ENCODE results near the gene SPDYC. TPM values are rescaled to one million over a fixed set of nuclear protein-coding genes. Genes with fewer than 3 reads are reported as not detected.
"Not testable (repeated sequence)": the region's sequence is repeated elsewhere in the genome, so short reads cannot be mapped to it uniquely, and the experiment has no call there.

Gene SPDYC
- total and polyA plus RNA-seq, 12 donors, result not detected

GRCh38 chr11:65172600-65172999, 2.6 kb downstream of the SPDYC start:
- H3K4me3 ChIP-seq, result no peak overlapping the region
- H3K27ac ChIP-seq, result no peak overlapping the region
- no peaks in the 10 kb centered on the region for H3K27me3 ChIP-seq
- no peak for DNase-seq
- peaks cover 0 to 6% (median 0%) of the 10 kb centered on the region in 9 donors for H3K4me1 ChIP-seq
- peaks cover 0 to 2% (median 0%) of the 10 kb centered on the region in 9 donors for H3K36me3 ChIP-seq
- peak in 2 of 8 donors; percentile 33 to 61 for ATAC-seq
- no peak for TF ChIP-seq CTCF (IDR thresholded peaks at IDR 0.05)
- H3K9me3 ChIP-seq, result no peaks in the 10 kb centered on the region
- 74 to 77% methylated on average over 10 of the region's 10 CpGs for WGBS, 2 donors
- intact Hi-C loops (cut with DNase I), result loop anchor here in 1 of 10 donors (2.0 kb wide), 1 partner anchor 72 kb away; no protein-coding TSS in a partner anchor

GRCh38 chr11:65174571-65175010, 4.6 kb downstream of the SPDYC start:
- DNase-seq; H3K27ac ChIP-seq; H3K36me3 ChIP-seq; H3K27me3 ChIP-seq; ATAC-seq; H3K4me3 ChIP-seq; H3K4me1 ChIP-seq; H3K9me3 ChIP-seq; intact Hi-C loops (cut with DNase I): not testable (repeated sequence)
- 64 to 69% methylated on average over 2 of the region's 2 CpGs for WGBS, 2 donors

- peak; percentile 55 to 69 for DNase-seq
- TF ChIP-seq CTCF (IDR thresholded peaks at IDR 0.05), result peak in 7 of 9 donors; percentile 2 to 57 (median 51)
- H3K27me3 ChIP-seq, result no peaks in the 10 kb centered on the region
- H3K4me3 ChIP-seq, result peak overlapping the region; percentile 72 to 99 (median 88)
- H3K36me3 ChIP-seq, result peaks cover 0 to 32% (median 6%) of the 10 kb centered on the region in 9 donors
- no peaks in the 10 kb centered on the region for H3K9me3 ChIP-seq
- peak overlapping the region; percentile 91 to 99 (median 95) for H3K27ac ChIP-seq
- WGBS, 2 donors, result 0 to 1% methylated on average over 45 to 60 of the region's 60 CpGs
- intact Hi-C loops (cut with DNase I), result loop anchor here in 5 of 10 donors (1.0 to 10.0 kb wide), 8 partner anchors 34 to 156 kb away; partner anchors contain the start of genes TM7SF2 (in 2 of the 5), SNX15 (in 1 of the 5), SYVN1 (in 1 of the 5) and ZNHIT2 (in 1 of the 5)
- H3K4me1 ChIP-seq, result peaks cover 6 to 28% (median 21%) of the 10 kb centered on the region in 9 donors
- ATAC-seq, result peak; percentile 36 to 70 (median 61)
Measured at GRCh38 chr11:65180877-65181568, 11.0 kb downstream of the SPDYC start.

GRCh38 chr11:65181569-65182257, 11.7 kb downstream of the SPDYC start, which contains the start of gene CAPN1:
Gene CAPN1 (plus strand): TSS chr11:65181928. CDS start chr11:65182702, 774 bp downstream.
- peak within 1 kb of the TSS; percentile 91 to 99 (median 95) for H3K27ac ChIP-seq
- ATAC-seq (peak; percentile 75 to 86 (median 84)), DNase-seq (peak; percentile 82 to 85)
- H3K9me3 ChIP-seq, result no peaks in the 10 kb centered on the region
- no peak for TF ChIP-seq CTCF (IDR thresholded peaks at IDR 0.05)
- peak within 1 kb of the TSS; percentile 72 to 99 (median 88) for H3K4me3 ChIP-seq
- H3K4me1 ChIP-seq, result peaks cover 6 to 28% (median 21%) of the 10 kb centered on the region in 9 donors
- 0 to 1% methylated on average over 41 to 42 of the region's 43 CpGs for WGBS, 2 donors
- H3K36me3 ChIP-seq, result peaks cover 0 to 39% (median 9%) of the 10 kb centered on the region in 9 donors
- intact Hi-C loops (cut with DNase I), result loop anchor here in 5 of 10 donors (1.0 to 10.0 kb wide), 8 partner anchors 34 to 157 kb away; partner anchors contain the start of genes TM7SF2 (in 2 of the 5), SNX15 (in 1 of the 5), SYVN1 (in 1 of the 5) and ZNHIT2 (in 1 of the 5)
- H3K27me3 ChIP-seq, result no peaks in the 10 kb centered on the region
